Skin epidermis (tissue), 12 donors: ENCODE measurements around the gene NAV2.

Experiments used
- H3K27ac ChIP-seq, 21 experiments: fragments of 200-600 bp; sonication (generic) in 11 of 21; one replicate each; pipeline ENCODE4 v1.5.0; 2020; ENCODE audit warnings: mild to moderate bottlenecking in 3 of 21, inconsistent platforms in 2 of 21, moderate library complexity in 2 of 21
- H3K4me3 ChIP-seq, 7 experiments: fragments of 200-600 bp; sonication (generic) in 2 of 7; one replicate each; pipeline ENCODE4 v1.5.0; 2020; ENCODE audit warnings: inconsistent platforms in 2 of 7, mild to moderate bottlenecking in 2 of 7, moderate library complexity in 1 of 7

The NAV2 gene

DNA sequence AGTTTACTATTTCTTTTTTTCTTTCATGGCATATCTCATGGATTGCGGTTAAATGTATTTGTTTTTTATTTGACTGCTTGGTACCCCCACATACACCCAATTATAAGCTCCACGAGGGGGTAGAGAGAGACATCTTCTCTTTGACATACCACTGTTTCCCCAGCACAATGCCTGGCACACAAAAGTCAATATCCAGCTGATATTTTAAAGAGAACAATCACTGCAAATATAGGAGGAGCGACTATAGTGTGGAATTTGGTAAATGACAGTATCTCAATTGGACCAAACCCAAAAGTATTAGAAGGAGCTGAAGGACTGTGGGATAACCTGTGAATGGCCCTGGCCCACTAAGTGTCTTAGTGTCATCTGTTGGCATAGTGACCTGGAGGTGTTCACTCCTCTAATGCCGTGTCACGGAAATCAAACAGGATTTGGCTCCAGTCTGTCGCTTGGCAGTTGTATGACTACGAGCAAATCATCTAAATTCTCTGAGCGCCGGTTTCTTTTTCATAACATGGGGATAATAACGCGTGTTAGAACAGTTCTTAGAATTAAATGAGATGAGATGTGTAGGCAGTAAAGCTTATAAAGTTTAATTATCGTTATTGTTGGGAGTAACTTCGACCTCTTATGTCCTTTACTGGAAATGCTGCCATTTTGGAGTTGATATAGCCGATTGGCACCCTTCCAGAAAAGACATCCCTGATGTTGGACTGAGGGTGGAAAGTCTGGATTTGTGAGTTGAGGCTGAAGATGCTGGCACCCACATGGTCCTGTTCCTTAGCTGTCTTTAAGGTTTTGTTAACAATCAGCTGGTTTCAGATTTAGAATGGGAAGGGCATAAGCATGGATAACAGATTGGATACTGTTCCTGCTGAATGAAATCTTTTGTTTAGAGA, 303.1 kb downstream of the NAV2 start:
- Histone ChIP-seq H3K4me3 (no peak overlapping the region), H3K27ac (no peak overlapping the region)

DNA sequence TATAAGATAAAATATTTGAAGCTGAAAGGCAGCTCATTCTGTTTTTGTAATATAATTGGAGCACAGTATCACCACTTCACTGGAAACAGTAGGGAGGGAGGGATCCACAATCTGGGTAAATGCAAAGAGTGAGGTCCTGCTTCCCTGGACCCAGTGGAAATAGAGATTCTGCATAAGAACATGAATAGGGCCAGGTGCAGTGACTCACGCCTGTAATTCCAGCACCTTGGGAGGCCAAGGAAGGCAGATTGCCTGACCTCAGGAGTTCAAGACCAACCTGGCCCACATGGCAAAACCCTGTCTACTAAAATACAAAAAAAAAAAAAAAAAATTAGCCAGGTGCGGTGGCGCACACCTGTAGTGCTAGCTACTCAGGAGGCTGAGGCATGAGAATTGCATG, 303.9 kb downstream of the NAV2 start:
- H3K27ac ChIP-seq = no peak overlapping the region
- no peak overlapping the region for H3K4me3 ChIP-seq

DNA sequence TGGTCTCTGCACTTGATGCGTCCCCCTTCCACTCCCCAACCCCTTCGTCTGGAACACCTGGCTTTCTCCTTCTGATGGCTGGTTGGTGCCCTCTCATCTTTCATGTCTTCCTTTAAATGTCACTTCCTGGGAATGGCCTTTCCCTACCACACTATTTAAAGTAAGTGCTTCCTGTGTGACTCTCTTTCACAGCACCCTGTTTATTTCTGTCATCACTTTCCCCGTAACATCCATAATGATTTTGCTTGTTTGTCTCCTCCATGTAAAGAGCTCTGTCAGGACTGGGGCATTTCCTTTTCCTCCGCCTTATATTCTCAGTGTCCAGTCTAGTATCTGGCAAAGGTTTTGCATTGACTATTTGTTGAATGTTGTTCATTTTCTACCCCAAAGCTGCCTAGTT, 304.7 kb downstream of the NAV2 start:
- Histone ChIP-seq H3K4me3 (no peak overlapping the region), H3K27ac (no peak overlapping the region)

DNA sequence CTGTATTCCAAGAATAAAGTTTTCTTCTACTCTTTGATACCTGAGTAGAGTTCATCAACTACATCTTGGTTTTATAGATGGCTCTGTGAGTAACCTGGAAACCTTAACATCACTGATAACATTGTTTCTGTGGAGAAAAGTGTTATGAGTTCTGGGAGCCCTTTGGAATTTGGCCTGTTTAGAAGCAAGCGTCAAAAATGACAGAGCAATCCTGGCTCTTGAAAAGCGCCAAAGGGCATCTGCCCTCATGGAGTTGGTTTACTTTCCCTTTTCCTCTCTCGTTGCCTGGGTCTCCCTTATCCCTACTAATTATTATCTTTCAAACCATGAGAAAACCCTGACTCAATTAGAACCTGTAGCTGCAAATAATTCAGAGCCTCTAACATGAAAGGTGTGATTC, 307.6 kb downstream of the NAV2 start:
- Histone ChIP-seq H3K4me3 (no peak overlapping the region), H3K27ac (no peak overlapping the region)

DNA sequence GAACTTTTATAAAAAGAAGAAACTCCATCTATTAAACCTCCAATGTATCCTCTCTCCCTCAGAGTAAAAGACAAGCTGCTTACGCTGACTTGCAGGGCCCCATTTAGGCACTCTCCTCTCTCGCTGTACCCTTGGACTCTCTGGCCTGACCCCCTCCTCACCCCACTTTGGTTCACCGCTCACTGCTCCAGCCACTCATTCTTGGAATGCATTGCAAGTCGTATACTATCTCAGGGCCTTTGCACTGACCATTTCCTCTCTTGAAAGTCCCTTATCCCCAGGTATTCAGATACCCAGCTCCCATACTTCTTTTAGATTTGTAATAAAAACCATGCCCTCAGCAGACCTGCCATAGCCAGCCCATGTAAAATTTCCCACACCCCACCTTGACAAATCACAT, 308.1 kb downstream of the NAV2 start:
- no peak overlapping the region for H3K4me3 ChIP-seq
- H3K27ac ChIP-seq = no peak overlapping the region

DNA sequence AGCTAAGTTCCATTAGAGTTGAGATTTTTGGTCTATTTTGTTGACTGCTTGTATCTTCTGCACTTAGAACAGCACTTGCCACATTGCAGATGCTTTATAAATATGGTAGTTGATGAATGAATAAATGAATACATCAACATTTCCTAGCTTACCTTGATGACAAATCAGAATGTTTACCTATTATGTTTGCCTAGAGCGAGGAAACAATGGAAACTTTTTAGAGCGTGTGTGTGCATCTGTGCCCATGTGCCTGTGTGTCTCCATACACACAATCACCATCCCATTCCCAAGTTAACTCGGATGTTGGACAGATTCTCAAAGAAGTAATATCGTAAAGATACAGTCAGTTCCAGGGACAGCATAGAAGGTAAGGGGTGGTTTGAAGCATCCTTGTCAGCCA, 308.6 kb downstream of the NAV2 start:
- H3K27ac ChIP-seq = no peak overlapping the region
- H3K4me3 ChIP-seq = no peak overlapping the region

DNA sequence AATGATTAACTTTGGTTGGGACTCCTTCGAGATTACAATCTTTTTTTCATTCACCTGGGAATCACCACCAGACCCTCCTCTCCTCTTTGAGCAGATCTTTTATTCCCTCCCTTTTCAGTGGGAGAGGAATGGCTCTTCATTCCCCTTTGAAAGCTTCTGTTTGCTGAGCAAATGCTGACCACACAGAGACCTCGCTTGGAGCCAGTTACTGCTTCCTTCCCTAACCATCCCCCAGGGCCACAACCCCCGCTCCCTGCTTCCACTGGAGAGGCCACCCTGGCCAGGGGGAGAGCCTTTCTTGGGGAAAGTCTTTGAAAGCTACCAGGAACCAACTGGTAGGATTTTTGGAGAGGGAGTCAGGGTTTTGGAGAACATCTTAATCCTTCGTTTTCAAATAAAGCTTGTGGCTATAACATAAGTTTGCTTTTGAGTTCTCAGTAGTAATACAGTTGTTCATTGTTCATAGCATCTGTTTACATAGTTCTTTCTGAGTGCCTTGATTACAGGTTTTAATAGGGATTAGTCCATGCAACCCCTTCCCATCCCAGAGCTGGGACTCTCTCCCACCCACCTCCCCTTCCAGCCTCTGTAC, 309.2 kb downstream of the NAV2 start:
- H3K27ac ChIP-seq = no peak overlapping the region

DNA sequence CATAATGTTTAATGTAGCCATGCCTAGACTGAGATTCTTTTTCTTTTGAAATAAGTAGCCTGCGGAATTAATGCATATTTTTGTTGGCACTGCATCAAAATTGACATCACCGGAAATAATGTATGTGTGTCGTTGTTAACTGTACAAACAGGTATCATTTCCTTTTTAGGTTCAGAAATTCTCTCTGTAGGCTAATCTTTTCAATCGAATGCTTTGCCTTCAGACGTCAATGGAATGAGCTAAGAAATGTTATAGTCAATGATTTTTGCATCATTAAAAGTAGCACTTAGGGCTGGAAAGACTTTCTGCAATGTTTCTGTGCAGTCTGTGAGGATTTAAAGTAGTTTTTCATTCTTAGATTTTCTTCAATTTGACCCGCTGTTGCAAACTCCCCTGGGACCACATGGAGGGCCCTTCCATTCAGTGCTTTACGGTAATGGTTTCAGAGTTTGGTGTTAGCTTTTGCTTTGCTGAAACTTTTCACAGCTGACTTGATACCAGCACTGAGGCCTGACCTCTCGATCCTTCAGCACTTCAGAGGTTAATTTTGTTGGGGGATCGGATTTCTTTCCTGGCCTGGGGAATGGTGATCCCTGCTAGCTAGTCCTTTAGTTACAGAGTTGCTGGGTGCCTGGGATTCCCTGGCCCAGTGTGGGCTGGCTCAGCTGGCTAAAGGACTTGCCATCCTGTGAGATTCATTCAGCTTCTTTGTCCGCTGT, 309.9 kb downstream of the NAV2 start:
- H3K4me3 ChIP-seq = peak overlapping the region in 4 of 7 experiments; percentile 1 to 15 (median 6)
- peak overlapping the region in 5 of 21 experiments; percentile 4 to 44 (median 31) for H3K27ac ChIP-seq

More for the DNA sequence above, 309.2 kb downstream of the NAV2 start:
- H3K4me3 ChIP-seq = no peak overlapping the region

DNA sequence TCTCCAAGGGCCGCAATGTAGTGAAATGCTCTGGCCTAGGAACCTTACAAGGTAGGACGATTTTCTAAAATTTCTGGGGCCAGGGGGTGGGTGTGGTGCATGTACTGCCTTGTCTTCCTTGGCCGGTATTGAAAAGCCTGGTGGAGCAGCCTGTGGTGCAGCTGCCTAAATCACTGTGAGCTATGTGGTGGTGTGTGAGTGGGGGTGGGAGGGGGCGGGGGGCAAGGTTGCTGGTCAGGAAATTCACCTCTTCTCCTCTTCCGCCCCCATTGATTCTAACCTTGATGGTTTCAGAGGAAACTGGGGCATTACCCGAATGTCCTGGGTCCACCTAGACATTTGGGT, 310.4 kb downstream of the NAV2 start:
- Histone ChIP-seq H3K4me3 (peak overlapping the region in 4 of 7 experiments; percentile 1 to 15 (median 6)), H3K27ac (peak overlapping the region in 6 of 21 experiments; percentile 4 to 49 (median 33))

DNA sequence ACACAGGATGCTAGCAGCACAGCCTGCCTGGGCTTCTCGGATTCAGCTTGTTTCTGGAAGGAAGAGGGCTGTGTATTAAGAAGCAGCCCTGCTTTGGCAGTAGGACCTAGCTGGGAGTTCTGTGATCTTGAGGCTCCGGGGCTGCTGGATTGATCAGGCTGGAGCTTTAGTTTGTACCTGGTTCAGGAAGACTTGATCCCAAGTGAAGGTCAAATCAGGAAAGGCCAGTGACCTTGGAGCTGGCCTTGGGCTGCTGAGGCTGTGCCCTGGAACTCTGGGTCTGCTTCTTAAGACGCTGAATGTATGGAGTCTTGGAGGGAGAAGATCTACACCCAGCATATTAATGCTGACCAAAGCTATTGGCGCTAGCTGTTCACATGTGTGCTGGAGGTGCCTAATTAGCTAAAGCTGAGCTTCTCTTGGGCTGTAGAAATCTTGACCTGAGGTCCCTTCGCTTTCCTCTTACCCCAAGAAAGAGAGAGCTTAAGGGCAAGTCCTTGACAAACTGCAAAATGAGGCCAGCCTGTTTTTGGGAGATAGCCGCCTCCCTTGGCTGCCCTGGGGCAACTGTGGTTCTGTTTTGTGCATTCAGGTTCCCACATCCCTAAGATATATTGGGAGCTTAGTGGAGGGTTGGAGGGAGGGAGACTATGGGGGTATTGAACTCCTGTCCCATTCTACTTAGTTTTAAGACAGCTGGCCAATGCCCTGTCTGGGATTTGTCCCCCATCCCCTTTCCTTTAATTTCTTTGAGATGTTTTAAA, 311.7 kb downstream of the NAV2 start:
- H3K4me3 ChIP-seq = no peak overlapping the region
- peak overlapping the region in 4 of 21 experiments; percentile 34 to 49 (median 36) for H3K27ac ChIP-seq

DNA sequence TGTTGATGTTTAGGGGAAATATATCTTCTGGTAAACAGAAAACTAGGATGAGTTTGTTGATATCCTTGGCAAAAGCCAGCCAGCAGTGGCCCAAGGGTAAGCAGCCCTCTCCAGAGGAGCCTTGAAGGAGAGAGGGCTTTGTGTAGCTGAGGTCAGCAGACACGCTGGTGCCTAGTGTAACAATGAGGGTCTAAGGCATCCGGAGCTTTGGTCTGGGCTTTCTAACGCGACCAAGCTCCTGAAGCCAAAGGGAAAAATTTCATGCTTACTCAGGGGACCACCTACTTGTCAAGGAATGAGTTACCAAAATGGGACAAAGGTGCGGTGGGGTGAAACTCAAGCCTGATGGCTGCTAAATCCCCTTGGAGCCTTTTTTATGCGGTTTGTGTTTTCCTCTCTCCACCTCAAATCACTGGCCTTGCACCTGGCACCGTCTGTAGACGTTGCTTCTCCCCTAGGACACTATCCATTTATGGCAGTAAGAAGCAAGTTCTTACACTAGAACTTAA, 312.7 kb downstream of the NAV2 start:
- Histone ChIP-seq H3K27ac (no peak overlapping the region), H3K4me3 (no peak overlapping the region)

DNA sequence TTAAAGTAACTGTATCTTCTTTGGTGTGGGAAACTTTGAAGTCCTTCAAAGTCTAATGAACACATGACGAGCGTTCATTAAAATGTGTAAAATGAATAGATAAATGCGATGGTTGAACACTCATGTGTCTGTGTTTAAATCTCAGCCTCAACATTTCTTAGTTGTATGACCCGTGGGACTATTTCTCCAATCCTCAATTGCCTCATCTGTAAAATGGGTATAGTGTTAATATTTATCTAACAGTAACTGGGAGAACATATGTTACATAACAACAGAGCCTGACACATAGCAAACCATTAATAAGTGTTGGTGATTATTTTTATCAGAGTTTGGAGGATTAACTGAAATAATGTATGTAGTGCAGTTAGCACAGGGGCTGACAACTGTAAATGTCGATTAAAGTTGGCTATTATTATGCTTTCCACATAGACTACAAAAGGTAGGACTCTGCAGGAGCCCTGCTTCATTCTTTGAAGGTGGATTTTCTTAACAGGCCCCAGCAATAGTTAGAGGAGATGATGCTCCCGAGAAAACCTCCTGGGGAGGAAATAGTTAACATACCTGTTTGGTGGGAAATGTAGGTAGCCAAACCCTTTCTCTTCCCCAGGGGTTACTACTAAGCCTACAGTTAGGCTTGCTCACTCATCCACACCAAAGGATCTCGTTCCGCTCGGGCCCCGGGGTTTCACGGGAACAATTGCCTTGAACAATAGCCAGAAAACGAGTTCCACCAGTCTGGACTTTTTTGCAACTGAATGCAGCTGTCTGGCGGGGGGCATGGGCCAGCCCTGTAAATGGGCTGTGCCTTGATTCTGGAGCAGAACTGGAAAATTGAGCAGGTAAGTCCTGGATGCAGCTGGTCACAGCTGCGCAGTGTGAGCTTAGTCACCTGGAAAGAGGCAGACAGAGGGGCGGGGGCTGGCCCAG, 314.3 kb downstream of the NAV2 start:
- H3K27ac ChIP-seq = peak overlapping the region in 10 of 21 experiments; percentile 5 to 69 (median 46)

DNA sequence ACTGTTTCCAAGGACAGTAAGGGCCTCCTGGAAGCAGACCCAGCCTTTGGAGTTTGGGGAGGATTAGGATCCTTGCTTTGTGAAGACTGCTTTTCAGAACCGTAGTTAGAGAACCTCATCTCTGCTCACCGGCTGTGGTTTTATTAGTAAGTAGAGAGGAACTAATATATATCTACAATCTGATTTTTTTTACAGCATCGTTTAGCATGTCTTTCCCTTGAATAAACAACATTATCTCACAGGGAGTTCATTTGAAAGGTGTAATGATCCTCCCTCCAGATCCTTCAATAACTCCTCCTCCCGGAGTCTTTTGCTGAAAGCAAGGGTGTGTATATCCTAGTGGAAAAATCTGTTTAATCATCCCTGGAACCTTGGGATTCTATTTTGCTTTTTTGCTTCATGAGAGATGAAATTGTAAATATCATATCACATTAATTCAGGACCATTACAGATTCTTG, 314.9 kb downstream of the NAV2 start:
- peak overlapping the region in 10 of 21 experiments; percentile 5 to 69 (median 46) for H3K27ac ChIP-seq
- H3K4me3 ChIP-seq = no peak overlapping the region

More for the DNA sequence above, 314.3 kb downstream of the NAV2 start:
- H3K4me3 ChIP-seq = no peak overlapping the region

DNA sequence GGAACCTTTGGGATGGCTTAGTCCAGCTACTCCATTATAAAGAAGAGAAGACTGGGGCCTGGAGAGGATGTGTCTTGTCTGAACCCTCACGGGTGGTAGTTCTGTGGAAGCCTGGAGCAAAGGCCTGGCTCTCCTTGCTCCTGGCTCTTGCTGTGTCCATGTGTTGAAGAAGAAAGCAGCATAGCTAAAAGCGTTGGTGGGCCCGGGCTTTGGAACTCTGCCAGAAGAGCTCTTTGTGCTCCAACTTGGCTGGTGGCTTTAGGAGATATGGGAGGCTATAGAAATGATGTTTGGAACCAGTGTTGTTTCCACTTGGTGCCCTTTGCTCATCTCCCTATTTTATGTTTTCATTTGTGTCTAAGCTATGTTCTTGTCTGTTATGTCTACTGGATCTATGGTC, 316.6 kb downstream of the NAV2 start:
- Histone ChIP-seq H3K27ac (peak overlapping the region in 1 of 21 experiments; percentile 14), H3K4me3 (no peak overlapping the region)

DNA sequence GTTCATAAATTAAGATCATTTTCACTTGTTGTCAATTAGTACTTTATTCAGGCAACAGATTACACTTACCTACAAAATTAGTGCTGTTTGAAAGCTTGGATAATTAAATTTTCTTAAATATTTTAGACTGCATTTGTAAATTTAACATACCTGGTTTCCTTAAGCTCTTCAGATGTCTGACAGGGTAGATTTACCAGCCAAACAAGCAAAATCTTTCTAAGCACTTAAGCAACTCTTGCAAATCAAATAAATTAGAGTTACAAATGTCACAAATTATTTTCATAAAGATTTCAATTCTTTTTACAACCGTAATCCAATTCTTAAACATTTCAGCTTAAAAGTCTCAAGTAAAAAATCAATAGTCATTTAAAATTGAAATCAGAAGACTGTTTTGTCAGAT, 317.8 kb downstream of the NAV2 start:
- no peak overlapping the region for H3K4me3 ChIP-seq
- H3K27ac ChIP-seq = no peak overlapping the region

DNA sequence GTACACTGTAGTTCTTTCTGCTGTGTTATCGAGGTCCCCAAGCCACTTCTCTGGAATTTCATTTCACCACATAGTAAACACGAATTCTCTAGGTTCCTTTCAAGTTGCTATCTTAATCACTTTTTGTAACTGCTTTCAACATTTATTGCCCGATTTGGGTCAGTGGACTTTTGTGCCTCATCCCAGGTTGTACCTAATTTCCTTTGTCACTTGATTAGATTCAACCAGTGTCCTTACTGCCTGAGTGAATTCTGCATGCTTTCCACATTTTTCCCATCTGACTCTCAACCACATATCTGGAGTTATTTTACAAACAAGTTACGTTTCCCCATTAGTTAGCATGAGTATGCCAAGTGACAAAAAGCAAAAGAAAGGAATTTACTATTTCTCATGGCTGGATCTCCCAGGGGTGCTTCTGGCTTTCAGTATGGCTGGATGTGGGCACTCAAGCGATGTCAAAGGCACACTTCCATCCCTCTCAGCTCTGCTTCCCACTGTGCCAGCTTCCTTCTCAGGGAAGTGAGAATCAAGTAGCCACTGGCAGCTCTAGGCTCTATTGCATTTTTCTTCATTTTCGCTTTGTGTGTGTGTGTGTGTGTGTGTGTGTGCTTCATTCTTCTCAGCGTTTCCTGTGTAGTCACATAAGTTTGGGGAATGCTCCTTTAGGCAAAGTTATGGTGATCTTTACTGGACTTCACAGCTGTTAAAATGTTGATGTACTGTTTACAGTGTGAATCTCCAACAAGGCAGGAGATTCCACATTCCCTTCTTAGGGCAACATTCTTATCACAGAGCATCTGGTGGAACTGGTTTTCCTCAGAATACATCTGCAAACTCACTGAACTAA, 318.7 kb downstream of the NAV2 start:
- no peak overlapping the region for H3K4me3 ChIP-seq
- H3K27ac ChIP-seq = peak overlapping the region in 10 of 21 experiments; percentile 3 to 72 (median 44)

DNA sequence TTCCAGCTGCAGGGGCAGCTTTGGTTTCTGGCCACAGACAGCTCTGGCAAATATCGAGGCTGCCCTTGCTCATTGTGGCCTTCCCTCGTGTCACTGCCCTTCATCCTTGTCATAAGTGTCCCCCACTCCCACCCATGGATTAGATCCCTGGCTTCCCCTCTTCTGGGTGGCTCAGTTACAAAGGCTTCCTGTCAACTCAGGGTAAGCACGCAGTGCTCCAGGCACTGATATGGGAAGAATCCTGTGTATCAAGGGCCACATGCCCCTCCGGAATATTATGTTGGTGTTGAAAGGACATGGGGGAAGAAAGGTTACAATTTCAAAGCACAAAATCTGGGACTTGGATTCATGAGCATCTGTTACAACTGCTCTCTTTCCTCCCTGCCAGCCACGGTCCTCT, 319.5 kb downstream of the NAV2 start:
- Histone ChIP-seq H3K27ac (peak overlapping the region in 10 of 21 experiments; percentile 14 to 72 (median 44)), H3K4me3 (no peak overlapping the region)
